Inflammatory macrophage treated with lipopolysaccharide for 1 hour (primary cell): ENCODE measurements around the gene SNX25.
"Not testable (repeated sequence)": the region's sequence is repeated elsewhere in the genome, so short reads cannot be mapped to it uniquely, and the experiment has no call there.

Experiments used
- DNase-seq, 2 donors: peaks; one replicate each; pipeline ENCODE4 v3.0.0-alpha.2; 2020 to 2022

SNX25 gene

GRCh38 chr4:185209031-185209851, at the start of gene SNX25:
Gene SNX25 (plus strand): TSS chr4:185209598. CDS start chr4:185209827, 229 bp downstream.
- DNase-seq = peak; percentile 57 to 61

GRCh38 chr4:185165605-185166063, 43.8 kb upstream of the SNX25 start:
- DNase-seq = peak; percentile 14 to 27

- no peak for DNase-seq
Observed at GRCh38 chr4:185167234-185167633, 42.2 kb upstream of the SNX25 start.

- no peak for DNase-seq
Observed at GRCh38 chr4:185171373-185172071, 37.9 kb upstream of the SNX25 start.

GRCh38 chr4:185179488-185179887, 29.9 kb upstream of the SNX25 start:
- DNase-seq = no peak

GRCh38 chr4:185182239-185182638, 27.2 kb upstream of the SNX25 start:
- DNase-seq = no peak

- peak; percentile 60 to 96 for DNase-seq
Observed at GRCh38 chr4:185183622-185184281, 25.6 kb upstream of the SNX25 start.

GRCh38 chr4:185186769-185187168, 22.6 kb upstream of the SNX25 start:
- no peak for DNase-seq

- no peak for DNase-seq
Observed at GRCh38 chr4:185189606-185190305, 19.6 kb upstream of the SNX25 start.

GRCh38 chr4:185190306-185190856, 19.0 kb upstream of the SNX25 start:
- no peak for DNase-seq

GRCh38 chr4:185192059-185192458, 17.3 kb upstream of the SNX25 start:
- DNase-seq = no peak

- no peak for DNase-seq
Observed at GRCh38 chr4:185194924-185195888, 14.2 kb upstream of the SNX25 start.

GRCh38 chr4:185196437-185196836, 13.0 kb upstream of the SNX25 start:
- DNase-seq = no peak

GRCh38 chr4:185198189-185198588, 11.2 kb upstream of the SNX25 start:
- not testable (repeated sequence) for DNase-seq

GRCh38 chr4:185201977-185202962, 7.1 kb upstream of the SNX25 start:
- no peak for DNase-seq

GRCh38 chr4:185202984-185203485, 6.4 kb upstream of the SNX25 start:
- DNase-seq = no peak

- DNase-seq = peak; percentile 71 to 78
Observed at GRCh38 chr4:185203486-185204237, 5.7 kb upstream of the SNX25 start, which contains the start of gene CFAP97. Gene CFAP97 (minus strand): TSS chr4:185204000. CDS start chr4:185191196, 12,804 bp downstream.

GRCh38 chr4:185204238-185204910, 5.0 kb upstream of the SNX25 start:
- DNase-seq = no peak
